ENCODE results near the gene IL1RAPL1.

Gene IL1RAPL1

GRCh38 chrX:29913647-29914046, 1326.4 kb downstream of the IL1RAPL1 start:
- no peak overlapping the region for H3K27ac ChIP-seq

GRCh38 chrX:29922607-29923006, 1335.4 kb downstream of the IL1RAPL1 start:
- TF ChIP-seq, protein P1, sequence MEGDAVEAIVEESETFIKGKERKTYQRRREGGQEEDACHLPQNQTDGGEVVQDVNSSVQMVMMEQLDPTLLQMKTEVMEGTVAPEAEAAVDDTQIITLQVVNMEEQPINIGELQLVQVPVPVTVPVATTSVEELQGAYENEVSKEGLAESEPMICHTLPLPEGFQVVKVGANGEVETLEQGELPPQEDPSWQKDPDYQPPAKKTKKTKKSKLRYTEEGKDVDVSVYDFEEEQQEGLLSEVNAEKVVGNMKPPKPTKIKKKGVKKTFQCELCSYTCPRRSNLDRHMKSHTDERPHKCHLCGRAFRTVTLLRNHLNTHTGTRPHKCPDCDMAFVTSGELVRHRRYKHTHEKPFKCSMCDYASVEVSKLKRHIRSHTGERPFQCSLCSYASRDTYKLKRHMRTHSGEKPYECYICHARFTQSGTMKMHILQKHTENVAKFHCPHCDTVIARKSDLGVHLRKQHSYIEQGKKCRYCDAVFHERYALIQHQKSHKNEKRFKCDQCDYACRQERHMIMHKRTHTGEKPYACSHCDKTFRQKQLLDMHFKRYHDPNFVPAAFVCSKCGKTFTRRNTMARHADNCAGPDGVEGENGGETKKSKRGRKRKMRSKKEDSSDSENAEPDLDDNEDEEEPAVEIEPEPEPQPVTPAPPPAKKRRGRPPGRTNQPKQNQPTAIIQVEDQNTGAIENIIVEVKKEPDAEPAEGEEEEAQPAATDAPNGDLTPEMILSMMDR (IDR thresholded peaks at IDR 0.05), result no peak
- no peak for TF ChIP-seq ZFX (IDR thresholded peaks at IDR 0.05; ENCODE audit: borderline replicate concordance)
- H3K27ac ChIP-seq, result no peak overlapping the region

More at GRCh38 chrX:29913647-29914046, 1326.4 kb downstream of the IL1RAPL1 start:
- TF ChIP-seq, protein P1 (IDR thresholded peaks at IDR 0.05), result no peak
- no peak for TF ChIP-seq ZFX (IDR thresholded peaks at IDR 0.05; ENCODE audit: borderline replicate concordance)

- H3K27ac ChIP-seq, result no peak overlapping the region
- TF ChIP-seq, protein P1 (IDR thresholded peaks at IDR 0.05), result no peak
- no peak for TF ChIP-seq ZFX (IDR thresholded peaks at IDR 0.05; ENCODE audit: borderline replicate concordance)
These were observed 1338.8 kb downstream of the IL1RAPL1 start for GRCh38 chrX:29926056-29926455.

GRCh38 chrX:29926659-29927058, 1339.4 kb downstream of the IL1RAPL1 start:
- no peak overlapping the region for H3K27ac ChIP-seq
- no peak for TF ChIP-seq ZFX (IDR thresholded peaks at IDR 0.05; ENCODE audit: borderline replicate concordance)
- TF ChIP-seq, protein P1 (IDR thresholded peaks at IDR 0.05), result no peak

DNA sequence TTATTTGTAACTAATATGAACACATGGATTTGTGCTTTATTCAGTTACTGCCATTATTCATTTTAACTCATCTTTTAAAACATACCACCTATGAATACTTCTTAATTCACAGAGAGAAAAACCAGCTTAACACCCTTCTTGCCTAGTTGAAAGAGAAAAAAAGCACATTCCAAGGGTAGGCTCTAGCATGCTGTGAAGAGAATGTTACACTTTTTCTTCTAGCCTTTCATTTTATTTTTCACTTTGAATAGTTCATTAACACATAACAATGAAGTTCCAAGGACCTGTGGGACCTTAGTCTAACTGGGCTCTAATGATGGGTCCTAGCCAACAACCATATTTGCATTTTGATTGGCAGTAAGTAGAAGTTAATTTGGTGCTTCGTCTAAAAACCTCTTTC, 1348.2 kb downstream of the IL1RAPL1 start:
- no peak for TF ChIP-seq ZFX (IDR thresholded peaks at IDR 0.05; ENCODE audit: borderline replicate concordance)
- TF ChIP-seq, protein P1 (IDR thresholded peaks at IDR 0.05), result no peak
- no peak overlapping the region for H3K27ac ChIP-seq

- no peak for TF ChIP-seq ZFX (IDR thresholded peaks at IDR 0.05; ENCODE audit: borderline replicate concordance)
- TF ChIP-seq, protein P1 (IDR thresholded peaks at IDR 0.05), result no peak
These were observed 1353.5 kb downstream of the IL1RAPL1 start for GRCh38 chrX:29940750-29941149.

DNA sequence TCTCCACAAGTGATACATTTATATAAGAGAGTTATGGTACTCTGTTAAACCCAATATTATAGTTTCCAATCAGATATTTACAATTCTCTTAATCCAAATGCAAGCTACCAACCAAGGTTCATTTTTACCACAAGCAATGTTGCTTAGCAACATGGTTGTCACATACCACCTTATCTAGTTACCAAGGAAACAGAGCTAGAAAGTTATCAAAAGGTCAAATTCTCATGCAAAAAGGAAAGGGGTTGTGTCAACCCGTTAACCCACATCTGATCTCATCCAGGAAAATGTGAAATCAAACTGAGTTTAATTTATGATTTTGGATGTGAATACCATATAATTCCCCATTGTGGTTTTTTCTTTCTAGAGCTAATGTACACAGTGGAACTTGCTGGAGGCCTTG, 1354.0 kb downstream of the IL1RAPL1 start:
- TF ChIP-seq, protein P1 (IDR thresholded peaks at IDR 0.05), result no peak
- no peak for TF ChIP-seq ZFX (IDR thresholded peaks at IDR 0.05; ENCODE audit: borderline replicate concordance)
- no peak overlapping the region for H3K27ac ChIP-seq

More at GRCh38 chrX:29940750-29941149, 1353.5 kb downstream of the IL1RAPL1 start:
- no peak overlapping the region for H3K27ac ChIP-seq
